Ishikawa (cell line): Measurements from ENCODE around the gene SYT6.

Source experiments
- CEBPB ChIP-seq: IDR thresholded peaks from 2 replicates; pipeline ENCODE4 v1.6.1; 2012
- CREB1 ChIP-seq: IDR thresholded peaks from 2 replicates; pipeline ENCODE4 v1.6.1; 2012; ENCODE audit warnings: low read depth
- EP300 ChIP-seq: IDR thresholded peaks from 2 replicates; pipeline ENCODE4 v1.6.1; 2012; ENCODE audit warnings: borderline replicate concordance
- FOXM1 ChIP-seq: IDR thresholded peaks from 2 replicates; pipeline ENCODE4 v1.6.1; 2012; ENCODE audit warnings: low read depth, borderline replicate concordance
- MAX ChIP-seq: IDR thresholded peaks from 2 replicates; pipeline ENCODE4 v1.6.1; 2012
- NFIC ChIP-seq: IDR thresholded peaks from 2 replicates; pipeline ENCODE4 v1.6.1; 2012
- RAD21 ChIP-seq: IDR thresholded peaks from 2 replicates; pipeline ENCODE4 v1.6.1; 2012; ENCODE audit warnings: low read depth
- REST ChIP-seq: IDR thresholded peaks from 2 replicates; pipeline ENCODE4 v1.6.1; 2012; ENCODE audit warnings: low read depth, mild to moderate bottlenecking
- TAF1 ChIP-seq: IDR thresholded peaks from 2 replicates; pipeline ENCODE4 v1.6.1; 2012; ENCODE audit warnings: low read depth, mild to moderate bottlenecking
- TCF12 ChIP-seq: IDR thresholded peaks from 2 replicates; pipeline ENCODE4 v1.6.1; 2012; ENCODE audit warnings: low read depth
- TEAD4 ChIP-seq: IDR thresholded peaks from 2 replicates; pipeline ENCODE4 v1.6.1; 2012
- USF1 ChIP-seq: IDR thresholded peaks from 2 replicates; pipeline ENCODE4 v1.6.1; 2012
- YY1 ChIP-seq: IDR thresholded peaks from 2 replicates; pipeline ENCODE4 v1.6.1; 2012; ENCODE audit warnings: low read depth
- ZBTB7A ChIP-seq: IDR thresholded peaks from 2 replicates; pipeline ENCODE4 v1.6.1; 2012; ENCODE audit warnings: low read depth

The SYT6 gene

GRCh38 chr1:114075105-114075504 is 78.6 kb downstream of the SYT6 start:
- no peak for TF ChIP-seq NFIC
- no peak for TF ChIP-seq CREB1
- TF ChIP-seq ZBTB7A, result no peak
- no peak for TF ChIP-seq MAX
- TF ChIP-seq REST, result no peak
- no peak for TF ChIP-seq TEAD4
- no peak for TF ChIP-seq TCF12
- no peak for TF ChIP-seq FOXM1
- TF ChIP-seq TAF1, result no peak

- TF ChIP-seq YY1 (no peak), MAX (no peak), TAF1 (no peak), ZBTB7A (no peak), FOXM1 (no peak), REST (no peak), TEAD4 (no peak), CEBPB (no peak), USF1 (no peak), TCF12 (no peak), CREB1 (no peak), NFIC (no peak), RAD21 (no peak)
These were observed 81.4 kb downstream of the SYT6 start for GRCh38 chr1:114072246-114072645.

- TF ChIP-seq USF1, result 0 out of 2 replicates have a peak, but pooled peaks have one; percentile 35
These were observed 88.0 kb downstream of the SYT6 start for GRCh38 chr1:114065671-114066070.

GRCh38 chr1:114063544-114063943 is 90.1 kb downstream of the SYT6 start:
- no peak for TF ChIP-seq NFIC
- no peak for TF ChIP-seq TAF1

- TF ChIP-seq CEBPB, result no peak
- no peak for TF ChIP-seq ZBTB7A
These were observed 91.1 kb downstream of the SYT6 start for GRCh38 chr1:114062477-114063099.

GRCh38 chr1:114061121-114061830 is 92.4 kb downstream of the SYT6 start:
- no peak for TF ChIP-seq REST
- no peak for TF ChIP-seq TAF1
- TF ChIP-seq NFIC, result no peak
- TF ChIP-seq MAX, result no peak
- TF ChIP-seq TCF12, result no peak
- TF ChIP-seq YY1, result no peak
- no peak for TF ChIP-seq EP300
- no peak for TF ChIP-seq CEBPB
